Measurements from ENCODE around the gene C11orf21. TPM values are rescaled to one million over a fixed set of nuclear protein-coding genes. Genes with fewer than 3 reads are reported as not detected.
"Not testable (repeated sequence)": the region's sequence is repeated elsewhere in the genome, so short reads cannot be mapped to it uniquely, and the experiment has no call there.

Gene C11orf21
- total RNA-seq, 1 donor from 2014 or later, result 0.10 TPM

DNA sequence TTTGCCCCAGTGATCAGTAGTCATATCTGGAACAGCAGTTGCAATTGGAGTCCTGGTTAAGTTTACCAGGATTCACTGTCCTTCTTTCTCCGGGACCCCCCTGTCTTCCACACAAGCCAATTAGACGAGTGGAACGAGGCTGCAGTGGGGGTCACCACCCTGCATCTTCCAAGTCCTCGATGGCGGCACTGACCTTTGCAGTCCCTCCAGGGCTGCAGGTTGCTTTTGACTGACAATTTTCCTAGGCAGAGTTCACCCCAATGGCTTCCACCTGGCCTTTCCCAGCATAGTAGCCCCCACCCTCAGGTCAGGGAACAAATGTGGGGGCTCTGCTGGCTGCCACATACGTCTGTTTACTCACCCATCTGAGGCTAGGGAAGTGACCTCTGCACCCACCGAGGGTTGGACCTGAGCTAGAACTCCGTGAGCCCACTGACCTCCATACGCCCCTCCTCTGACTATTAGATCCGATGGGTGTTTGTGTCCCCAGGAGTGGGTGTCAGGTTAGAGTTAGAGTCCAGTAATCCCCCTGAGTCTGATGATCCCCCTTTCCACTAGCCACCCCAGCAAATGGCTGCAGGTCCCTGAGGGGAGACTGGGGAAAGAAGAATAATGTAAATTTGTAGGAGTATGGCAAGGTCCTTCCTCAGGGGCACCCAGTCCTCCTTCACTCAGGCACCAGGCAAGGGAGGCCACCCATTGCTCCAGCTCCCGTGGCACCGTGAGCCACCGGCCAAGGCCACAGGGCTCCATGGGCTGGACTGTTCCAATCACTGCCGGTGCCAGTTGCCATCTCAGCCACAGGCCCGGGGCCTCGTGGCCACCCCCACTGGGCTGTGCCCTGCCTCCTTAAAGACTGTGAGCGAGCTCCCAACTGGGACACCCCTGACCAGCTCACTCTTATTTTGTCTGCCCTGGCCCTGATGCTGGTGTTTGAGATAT lies 5.5 kb downstream of the C11orf21 start:
- no peak for DNase-seq

DNA sequence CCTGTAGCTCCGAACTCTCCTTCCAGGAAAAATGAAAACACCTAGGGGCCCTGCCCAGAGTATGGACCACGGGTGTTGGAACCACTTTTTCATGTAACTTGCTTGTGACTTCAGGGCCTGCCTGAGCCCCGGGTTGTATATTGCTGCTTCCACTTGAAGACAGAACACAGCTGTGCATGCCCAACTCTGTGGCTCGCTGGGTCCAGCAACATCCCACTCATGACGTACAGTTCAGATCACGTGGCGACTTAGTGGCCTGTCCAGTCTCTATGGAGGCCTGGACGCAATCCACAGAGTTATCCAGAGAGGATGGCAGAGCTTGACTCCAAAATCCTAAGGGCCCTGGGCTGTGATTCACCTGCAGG lies 6.8 kb downstream of the C11orf21 start:
- no peak for DNase-seq

DNA sequence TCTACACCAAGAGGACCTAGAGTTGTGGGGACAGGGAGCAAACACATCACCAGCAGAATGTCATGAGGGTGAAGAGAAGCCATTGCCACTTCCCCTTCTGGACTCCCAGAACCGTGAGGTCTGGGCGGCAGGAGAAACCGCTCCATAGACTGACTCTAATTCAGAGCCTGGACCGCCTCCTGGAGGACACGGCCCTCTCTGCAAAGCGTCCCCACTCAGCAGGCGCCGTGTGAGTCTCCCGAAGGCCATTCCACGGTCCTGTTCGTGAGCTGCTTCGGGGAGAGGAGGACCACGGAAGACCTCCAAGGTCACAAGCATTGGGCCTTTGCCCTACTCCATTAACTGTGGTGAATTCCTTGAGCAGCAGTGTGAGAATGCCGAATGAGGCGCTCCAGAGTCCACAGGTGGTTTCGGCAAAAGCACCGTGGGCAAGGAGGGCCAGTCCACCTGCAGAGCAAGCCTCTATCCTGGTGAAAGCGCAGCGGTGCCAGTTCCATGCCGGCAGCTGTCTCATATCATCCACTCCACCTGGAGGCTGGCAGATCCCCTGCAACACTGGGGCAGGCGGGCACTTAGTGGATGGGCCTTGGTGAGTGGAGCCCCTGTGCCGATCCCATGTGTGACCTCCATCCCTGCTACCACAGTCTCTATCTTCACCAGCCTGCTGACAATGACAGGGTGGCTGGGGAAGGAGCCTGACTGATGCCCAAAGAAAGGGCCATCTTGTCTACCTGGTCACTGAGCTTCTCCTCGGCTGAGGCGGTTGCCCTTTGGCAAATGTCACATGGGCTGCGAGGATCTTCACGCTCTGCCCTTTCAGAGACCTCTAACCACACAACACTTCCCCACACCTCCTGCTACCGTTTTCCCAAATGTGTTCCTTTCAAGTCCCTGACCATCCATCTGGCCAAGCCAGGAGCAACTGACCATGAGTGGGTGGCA lies 7.5 kb downstream of the C11orf21 start:
- no peak for DNase-seq

DNA sequence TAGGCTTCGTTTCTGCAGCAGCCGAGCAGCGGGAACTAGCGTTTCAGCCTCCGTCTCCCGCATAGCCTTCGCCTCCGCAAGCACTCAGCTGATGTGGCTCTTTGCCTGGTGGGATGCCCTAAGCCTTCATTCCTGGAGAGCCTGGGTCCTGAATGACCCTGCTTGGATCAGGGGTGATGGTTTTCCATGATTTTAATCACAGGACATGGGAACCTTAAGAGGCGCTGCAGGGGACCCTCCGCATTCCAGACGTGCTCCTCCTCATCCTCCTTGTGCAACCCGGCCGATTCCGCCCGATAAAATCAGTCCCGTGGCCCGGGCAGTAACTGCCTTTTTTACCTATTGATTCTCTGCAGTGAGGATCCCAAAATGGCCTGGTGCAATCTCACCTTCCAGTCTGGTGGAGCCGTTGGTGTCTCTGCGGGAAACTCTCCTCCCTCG lies 8.2 kb downstream of the C11orf21 start:
- no peak for DNase-seq

DNA sequence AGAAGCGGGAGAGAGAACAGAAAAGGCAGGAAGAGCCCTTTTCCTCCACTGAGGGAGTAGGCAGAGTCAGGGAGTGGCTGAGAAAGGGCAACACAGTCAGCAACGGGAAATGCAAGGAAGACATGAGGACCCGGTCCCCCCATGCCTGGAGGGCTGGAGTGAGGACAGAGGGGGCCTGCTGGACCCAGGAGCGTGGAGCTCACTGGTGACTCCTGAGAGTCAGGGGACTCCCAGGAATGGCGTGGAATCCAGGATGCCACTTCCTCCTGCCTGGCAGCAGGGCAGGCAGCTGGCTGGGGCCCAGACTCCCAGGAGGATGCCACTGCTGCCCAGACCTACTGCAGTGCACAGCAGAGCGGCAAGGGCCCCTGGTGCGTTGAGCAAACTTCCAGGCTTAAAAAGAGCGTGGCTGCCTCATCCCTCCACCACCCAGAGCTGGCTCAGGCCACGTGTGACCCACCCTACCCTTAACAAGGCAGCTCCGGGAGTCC lies 11.3 kb downstream of the C11orf21 start:
- no peak for DNase-seq

DNA sequence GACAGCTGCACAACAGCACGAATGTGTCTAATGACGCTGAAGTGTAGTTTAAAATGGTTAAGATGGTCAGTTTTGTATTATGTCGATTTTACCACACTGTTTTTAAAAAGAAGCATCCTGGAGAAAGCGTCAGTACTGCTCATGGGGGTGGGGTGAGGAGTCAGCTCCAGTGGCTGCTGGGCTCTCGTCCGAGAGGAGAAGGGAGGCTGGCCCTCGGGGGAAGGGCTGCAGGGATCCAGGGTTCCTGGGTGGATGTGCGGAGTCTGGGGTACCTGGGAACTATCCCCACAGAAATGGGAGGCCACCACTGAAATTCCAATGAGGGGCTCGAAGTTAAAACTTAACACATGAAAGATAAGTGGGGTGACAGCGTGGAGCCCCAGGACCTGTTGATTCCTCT lies 11.9 kb downstream of the C11orf21 start:
- no peak for DNase-seq

DNA sequence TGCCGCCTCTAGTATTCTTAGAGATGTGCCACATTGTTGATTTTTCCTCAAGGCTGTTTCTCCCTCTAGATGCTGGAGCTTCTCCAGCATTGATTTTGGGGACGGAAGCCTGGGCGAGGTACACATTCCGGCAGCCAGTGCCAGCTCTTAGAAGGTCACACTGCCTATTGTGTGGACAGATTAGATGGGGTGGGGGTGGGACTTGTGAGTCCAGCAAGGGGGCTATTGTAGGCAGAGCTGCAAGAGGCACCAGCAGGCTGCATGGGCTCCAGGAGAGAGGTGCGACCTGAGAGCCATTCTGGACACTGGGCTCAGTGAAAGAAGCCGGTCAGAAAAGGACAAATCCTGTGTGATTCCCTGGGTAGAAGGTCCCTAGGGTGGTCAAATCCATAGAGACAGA lies 12.4 kb downstream of the C11orf21 start:
- DNase-seq, result no peak

DNA sequence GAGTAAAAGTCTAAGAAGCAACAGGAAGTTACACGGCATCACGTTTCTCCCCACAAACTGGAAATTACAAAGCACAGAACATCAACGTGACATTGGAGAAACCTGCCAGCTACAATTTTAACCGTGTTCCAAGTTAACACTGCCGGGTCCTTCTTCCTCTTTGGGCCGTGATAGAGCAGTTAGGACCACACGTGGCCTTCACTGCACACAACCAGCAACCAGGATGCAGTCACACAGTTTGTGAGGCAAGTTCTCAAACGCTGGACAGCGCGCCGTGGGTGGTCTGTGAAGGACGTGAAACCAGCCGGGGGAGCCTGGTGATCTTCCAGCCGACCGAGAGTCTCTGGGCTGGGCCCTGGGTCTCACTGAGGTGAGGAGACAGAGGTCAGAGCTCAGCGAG lies 14.6 kb downstream of the C11orf21 start:
- DNase-seq, result no peak

DNA sequence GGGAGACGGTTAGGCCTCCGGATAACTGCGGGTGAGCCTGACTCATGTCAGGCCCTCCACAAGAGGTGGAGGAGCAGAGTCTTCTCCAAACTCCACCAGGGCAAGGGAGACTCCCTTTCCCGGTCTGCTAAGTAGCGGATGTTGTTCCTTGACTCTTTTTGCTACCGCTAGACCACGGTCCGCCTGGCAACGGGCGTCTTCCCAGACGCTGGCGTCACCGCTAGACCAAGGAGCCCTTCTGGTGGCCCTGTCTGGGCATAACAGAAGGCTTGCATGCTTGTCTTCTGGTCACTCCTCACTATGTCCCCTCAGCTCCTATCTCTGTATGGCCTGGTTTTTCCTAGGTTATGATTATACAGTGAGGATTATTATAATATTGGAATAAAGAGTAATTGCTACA lies 15.4 kb downstream of the C11orf21 start:
- not testable (repeated sequence) for DNase-seq

DNA sequence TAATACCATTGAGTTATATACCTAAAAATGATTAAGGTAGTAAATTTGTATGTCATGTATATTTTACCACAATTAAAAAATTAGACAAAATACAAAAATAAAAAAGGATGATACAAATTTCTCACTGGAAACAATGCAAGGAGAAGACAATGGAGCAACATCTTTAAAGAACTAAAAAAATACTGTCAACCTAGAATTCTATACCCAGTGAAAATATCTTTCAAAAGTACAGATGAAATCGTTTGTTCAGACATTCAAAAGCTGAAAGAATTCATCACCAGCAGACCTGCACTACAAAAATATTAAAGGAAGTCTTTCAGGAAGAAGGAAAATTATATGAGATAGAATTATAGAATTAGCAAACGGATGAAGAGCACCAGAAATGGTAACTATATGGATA lies 21.5 kb downstream of the C11orf21 start:
- no peak for DNase-seq

DNA sequence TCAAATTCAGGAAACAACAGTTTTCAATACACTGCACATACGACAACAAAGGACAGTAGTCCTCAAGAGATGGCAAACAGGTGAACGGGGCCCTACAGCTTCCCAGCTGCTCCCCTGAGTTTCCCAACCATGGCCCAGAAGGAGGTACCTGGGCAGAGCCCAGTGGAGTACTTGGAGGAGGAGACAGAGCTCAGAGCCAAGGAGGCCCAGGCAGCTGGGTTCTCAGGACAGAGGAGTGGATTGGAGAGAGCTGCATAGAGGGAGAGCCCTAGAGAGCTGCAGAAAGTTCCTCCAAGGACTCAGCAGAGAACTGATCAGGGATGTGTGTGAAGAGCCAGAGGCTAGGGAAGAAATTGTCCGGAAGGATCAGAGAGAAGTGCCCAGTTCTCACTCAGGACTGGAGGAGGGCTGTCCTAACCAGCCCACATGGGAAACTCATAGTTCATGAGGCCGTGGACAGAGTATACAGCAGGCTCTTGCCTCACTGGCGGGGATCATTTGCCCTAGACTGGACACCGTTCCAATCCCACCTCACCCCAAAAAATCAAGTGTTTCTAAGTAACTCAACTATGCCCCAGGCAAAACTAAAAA lies 23.7 kb downstream of the C11orf21 start:
- no peak for DNase-seq

DNA sequence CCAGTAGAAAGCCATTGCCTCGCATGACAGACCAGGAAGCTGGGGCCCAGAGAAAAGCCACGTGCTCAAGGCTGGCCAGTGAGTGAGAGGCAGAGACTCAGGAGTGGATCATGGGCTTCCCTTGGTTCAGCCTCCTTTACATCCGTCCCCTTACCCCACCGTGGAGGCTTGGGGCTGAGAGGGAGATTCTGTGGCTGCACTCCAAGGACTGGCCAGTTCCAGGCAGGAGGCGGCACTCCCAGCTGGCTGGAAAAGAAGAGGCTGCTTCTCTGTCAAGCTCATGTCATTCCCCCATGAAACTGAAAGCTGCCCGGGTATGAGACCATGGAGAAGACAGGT lies 24.7 kb downstream of the C11orf21 start:
- no peak for DNase-seq

DNA sequence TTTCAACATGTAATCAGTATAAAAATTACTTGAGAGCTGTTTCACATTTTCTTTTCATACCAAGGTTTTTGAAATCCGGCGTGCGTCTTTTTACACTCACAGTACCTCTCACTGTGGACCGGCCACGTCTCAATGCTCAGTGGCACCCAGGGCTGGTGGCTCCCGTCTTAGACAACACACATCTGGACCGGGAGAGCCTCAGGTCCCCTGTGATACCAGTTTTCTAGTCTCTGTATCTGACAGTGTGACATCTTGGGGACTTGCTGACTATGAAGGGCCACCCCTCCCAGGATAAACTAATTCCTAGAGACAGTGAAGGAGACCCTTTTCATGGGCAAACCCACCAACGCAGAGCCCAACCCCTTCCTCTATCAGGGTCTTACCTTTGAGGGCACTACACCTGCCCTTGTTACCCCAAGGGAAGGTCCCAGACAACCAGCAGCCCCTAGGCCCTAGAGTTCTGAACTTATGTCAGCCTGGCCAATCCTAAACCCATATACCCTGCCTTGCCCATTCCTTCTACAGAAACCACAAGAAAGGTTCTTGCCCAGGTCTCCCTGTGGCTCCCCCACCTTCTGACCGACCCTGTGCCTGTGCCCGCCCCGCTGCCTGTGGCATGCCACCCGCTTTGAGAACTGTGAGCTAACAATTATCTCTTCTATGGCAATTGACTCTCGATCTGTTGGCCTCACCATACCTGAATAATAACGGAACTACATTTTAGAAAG lies 25.3 kb downstream of the C11orf21 start:
- DNase-seq, result no peak

DNA sequence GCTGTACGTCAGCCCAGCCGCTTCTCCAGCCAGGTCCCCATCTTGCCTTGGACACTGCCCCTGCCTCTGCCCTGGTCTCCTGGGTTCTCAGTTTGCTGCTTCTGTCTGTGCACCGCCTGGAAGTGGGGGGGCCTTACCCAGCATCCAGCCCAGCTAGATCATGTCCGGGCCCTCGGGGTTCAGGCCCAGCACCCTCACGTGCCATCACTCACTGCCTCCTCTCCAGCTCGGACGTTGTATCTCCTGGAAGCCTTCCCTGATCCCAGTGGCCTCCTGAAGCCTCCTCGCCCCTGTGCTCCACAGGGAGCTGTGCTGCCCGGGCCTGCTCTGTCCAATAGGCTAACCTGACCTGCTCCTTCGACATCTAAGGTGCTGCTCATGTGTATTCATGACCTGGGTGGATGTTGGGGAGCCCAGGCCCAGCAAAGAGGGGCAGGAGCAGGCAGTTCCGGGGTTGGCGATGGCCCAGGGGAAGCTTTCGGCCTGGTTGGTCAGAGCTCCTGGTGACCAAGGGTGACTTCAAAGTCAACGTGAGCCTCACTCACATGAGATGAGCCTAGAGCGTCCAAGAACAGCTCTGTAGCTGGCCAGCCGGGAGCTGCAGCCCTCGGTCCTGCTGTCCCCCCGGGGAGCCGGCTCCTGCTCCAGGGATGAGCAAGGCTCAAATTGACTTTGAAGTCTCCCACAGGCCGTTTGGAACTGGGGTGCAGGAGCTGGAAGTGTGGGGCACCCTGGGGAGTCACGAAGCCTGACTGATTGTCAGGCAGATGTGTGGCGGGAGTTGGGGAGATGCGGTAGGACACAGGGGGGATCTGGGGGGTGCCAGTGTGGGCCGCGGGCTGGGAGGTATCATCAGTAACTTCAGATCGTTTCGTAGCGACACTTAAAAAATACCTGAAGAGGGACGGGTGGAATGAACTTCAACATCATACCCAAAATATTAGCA lies 26.1 kb downstream of the C11orf21 start:
- DNase-seq, result no peak

DNA sequence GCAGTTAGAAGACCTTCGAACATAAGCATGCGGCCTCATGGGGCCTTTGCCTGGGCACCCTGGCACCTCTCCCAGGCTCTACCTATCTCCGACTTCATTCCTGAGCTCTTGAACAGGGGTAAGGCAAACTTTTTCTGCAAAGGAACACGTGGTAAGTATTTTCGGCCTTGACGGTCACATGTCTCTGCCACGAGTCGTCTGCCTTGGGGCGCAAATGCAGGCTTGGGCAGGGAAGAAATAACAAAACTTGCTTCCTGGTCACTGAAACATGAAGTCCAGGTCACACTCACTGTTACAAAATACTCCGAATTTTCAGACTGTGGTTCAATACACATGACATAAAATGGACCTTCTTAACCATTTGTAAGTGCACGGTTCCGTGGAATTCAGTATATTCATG lies 27.9 kb downstream of the C11orf21 start:
- no peak for DNase-seq

DNA sequence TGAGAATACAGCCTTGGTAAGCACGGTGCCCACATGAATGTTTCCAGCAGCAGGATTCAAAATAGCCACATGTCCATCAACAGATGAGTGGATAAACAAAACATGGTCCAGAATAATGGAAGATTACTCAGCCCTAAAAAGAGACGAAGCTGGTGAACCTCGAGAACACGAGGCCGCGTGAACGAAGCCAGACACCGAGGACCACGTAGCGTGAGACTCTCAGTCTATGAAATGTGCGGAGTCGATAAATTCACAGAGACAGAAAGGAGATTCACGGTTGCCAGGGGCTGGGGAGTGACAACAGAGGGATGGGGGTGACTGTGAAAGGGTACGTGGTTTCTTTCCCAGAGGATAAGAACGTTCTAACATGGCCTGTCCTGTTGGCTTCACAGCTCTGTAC lies 28.4 kb downstream of the C11orf21 start:
- DNase-seq, result no peak

DNA sequence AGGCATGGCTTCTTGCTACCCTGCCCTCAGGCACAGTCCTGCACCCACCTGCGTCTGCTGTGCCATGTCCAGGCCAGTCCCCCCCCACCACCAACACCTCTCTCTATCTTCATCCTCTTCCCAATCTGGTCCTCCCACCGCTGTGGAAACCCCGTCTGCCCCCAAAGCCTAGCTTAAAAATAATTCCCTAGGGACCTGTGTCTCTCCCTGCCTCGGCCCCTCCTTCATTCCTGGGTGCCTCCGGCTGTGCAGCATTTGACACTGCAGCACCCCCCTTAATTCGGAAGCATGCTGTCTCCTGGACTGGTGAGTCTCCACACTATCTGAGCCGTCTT lies 28.8 kb downstream of the C11orf21 start:
- DNase-seq, result no peak

DNA sequence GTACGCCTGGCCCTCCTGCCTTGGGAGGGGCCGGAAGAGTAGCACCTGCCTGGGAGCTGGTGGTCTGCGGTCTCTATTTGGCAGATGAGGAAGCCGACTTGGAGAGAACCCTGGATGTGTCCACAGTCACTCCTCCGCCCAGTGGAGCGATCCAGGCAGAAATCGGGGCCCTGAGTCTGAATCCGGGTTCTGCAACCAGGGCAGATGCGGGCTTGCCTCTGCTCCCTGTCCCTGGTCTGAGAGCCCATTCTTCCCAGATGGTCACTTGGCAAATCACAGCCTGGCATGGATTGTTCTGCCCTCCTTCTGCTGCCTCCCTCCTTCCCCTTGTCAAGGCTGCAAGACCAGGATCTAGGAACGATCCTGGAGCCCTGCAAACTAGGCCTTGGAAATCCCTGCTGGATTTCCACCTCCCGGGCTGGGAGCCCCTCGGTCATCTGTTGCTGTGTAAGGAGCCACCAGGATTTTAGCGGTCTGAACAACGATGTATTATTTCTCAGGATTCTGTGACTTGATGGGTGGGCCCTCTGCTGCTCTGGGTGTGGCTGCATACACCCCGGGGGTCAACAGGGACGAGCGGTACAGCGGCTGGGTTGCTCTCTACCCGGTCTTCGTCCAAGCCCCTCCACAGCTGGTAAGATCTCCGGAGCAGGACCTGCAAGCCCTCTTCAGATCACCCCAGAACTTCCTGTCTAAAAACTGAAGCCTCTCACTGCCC lies 29.3 kb downstream of the C11orf21 start:
- DNase-seq, result no peak

DNA sequence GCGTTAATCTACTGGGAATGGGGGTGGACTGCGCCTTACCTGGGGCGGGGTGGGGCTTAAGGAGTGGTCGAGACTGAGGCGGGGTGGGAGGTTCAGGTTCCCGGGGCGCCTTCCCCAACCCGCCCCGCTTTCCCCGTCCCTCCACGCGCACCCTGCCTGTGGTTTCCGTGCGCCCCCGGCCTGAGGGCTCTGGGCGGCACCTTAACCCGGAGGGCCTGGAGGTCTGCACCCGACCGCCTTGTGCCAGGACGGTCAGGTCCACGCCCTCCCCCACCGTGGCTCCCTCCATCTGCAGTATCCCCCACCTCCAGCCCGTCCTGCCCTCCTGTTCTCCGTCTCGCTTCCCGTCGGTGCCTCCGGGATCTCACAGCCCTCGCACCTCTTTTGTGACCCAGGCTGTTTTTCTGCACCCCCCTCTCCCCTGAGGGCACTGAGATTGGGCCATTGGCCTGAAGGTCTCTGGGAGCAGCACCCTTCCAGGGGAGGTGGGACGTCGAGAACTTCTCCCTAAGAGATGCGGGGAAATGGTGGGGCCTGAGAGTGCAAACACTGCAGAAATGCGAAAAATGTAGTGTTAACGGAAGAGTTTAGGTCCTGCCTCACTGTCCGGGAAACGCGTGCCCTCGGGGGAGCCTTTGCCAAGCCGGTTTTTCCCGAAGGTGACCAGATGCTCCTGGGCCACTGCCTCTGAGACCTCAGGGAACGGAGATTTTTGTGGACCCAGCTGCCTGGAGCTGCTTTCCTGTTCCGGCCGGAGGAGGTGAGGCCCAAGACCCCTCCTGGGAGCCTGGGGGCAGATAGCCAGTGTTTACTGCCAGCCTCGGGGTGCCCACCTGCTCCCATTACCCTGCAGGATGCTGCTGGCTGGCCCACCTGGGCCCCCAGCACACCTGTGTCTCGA lies 30.1 kb downstream of the C11orf21 start:
- DNase-seq, result no peak

DNA sequence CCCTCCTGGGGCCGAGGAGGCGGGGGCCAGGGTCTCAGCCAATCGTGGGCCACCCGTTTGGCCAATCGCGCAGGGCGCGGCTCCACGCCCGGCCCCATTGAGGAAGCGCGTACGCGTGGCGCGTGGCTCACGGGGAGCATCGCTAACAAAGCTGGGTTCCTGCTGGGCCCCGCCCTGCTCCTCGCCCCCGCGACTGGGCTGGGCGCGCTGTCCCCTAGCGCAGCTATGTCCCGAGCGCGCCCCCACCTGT lies 30.7 kb downstream of the C11orf21 start:
- peak; percentile 37 for DNase-seq

All from tongue (tissue), 2 donors.